Uterus (tissue), 4 donors: ENCODE results near the gene TRUB1. TPM values are rescaled to one million over a fixed set of nuclear protein-coding genes. Genes with fewer than 3 reads are reported as not detected.

Source experiments
- DNase-seq, 2 donors: peaks; one replicate each; pipeline ENCODE4 v3.0.0-alpha.2; 2019 to 2020
- H3K27ac ChIP-seq, 2 donors: fragments of 200-600 bp; sonication (generic); 1 replicate in 1 of 2; 2 replicates in 1 of 2; pipeline ENCODE4 v1.5.1; 2016 to 2018
- H3K27me3 ChIP-seq, 2 donors: fragments of 200-600 bp; sonication (generic); one replicate each; pipeline ENCODE4 v1.5.1; 2018 to 2019; ENCODE audit warnings: control low read depth in 1 of 2
- H3K36me3 ChIP-seq, 2 donors: fragments of 200-600 bp; sonication (generic); one replicate each; pipeline ENCODE4 v1.5.1; 2019; ENCODE audit warnings: control low read depth in 1 of 2
- H3K4me1 ChIP-seq, 2 donors: fragments of 200-600 bp; sonication (generic); one replicate each; pipeline ENCODE4 v1.5.1; 2018 to 2019; ENCODE audit warnings: control low read depth in 1 of 2
- H3K4me3 ChIP-seq, 2 donors: fragments of 200-600 bp; sonication (generic); 1 replicate in 1 of 2; 2 replicates in 1 of 2; pipeline ENCODE4 v1.5.1; 2018 to 2019; ENCODE audit warnings: mild to moderate bottlenecking in 1 of 2
- H3K9me3 ChIP-seq, 2 donors: fragments of 200-600 bp; sonication (generic); one replicate each; pipeline ENCODE4 v1.5.1; 2019; ENCODE audit warnings: control low read depth in 1 of 2
- CTCF ChIP-seq, 4 experiments: fragments of 200-600 bp in 2 of 4; fragments of 450-650 bp in 2 of 4; sonication (generic) in 2 of 4; IDR thresholded peaks; one replicate each; pipeline ENCODE4 v1.5.1; 2016 to 2019; ENCODE audit warnings: antibody characterized with exemption in 4 of 4, mild to moderate bottlenecking in 2 of 4, moderate library complexity in 1 of 4
- POLR2A ChIP-seq, 2 donors: fragments of 450-650 bp; IDR thresholded peaks; one replicate each; pipeline ENCODE4 v1.6.1; 2016; ENCODE audit warnings: antibody characterized with exemption in 2 of 2, mild to moderate bottlenecking in 1 of 2, moderate library complexity in 1 of 2
- intact Hi-C: fragments of 100-400 bp; cut with DNase I; formaldehyde crosslinking; loops from one replicate; pipeline ENCODE4 v1.15.1; 2023; ENCODE audit warnings: low total_unique reads
- total RNA-seq, 4 donors: library from RNA; depleted of rRNA in 3 of 4; stranded (reverse); fragments of >200 nt in 3 of 4; gene quantifications; one replicate each; pipeline versions ENCODE4 v1.1.0 to v1.2.4, GENCODE V29; 2014 to 2023
- donor health status: DM: yes; HTN: yes; CAD: no.

TRUB1 gene
- total RNA-seq, 4 donors from 2014 or later = 7.9 to 48.3 (median 14.7) TPM

GRCh38 chr10:114923551-114923950 is 14.4 kb upstream of the TRUB1 start:
- Histone ChIP-seq H3K4me3 (no peak overlapping the region), H3K9me3 (no peaks in the 10 kb centered on the region), H3K27ac (no peak overlapping the region), H3K36me3 (no peaks in the 10 kb centered on the region), H3K4me1 (peaks cover 2% of the 10 kb centered on the region in 2 donors), H3K27me3 (no peaks in the 10 kb centered on the region)
- no peak for DNase-seq
- intact Hi-C loops = no loop called here
- TF ChIP-seq POLR2A (IDR thresholded peaks at IDR 0.05) (no peak), CTCF (IDR thresholded peaks at IDR 0.05) (no peak)

- H3K36me3 ChIP-seq = no peaks in the 10 kb centered on the region
- no peaks in the 10 kb centered on the region for H3K9me3 ChIP-seq
- H3K27ac ChIP-seq = no peak overlapping the region
- H3K27me3 ChIP-seq = no peaks in the 10 kb centered on the region
- DNase-seq = no peak
- no peak overlapping the region for H3K4me3 ChIP-seq
- peaks cover 2 to 5% of the 10 kb centered on the region in 2 donors for H3K4me1 ChIP-seq
- intact Hi-C loops = no loop called here
- TF ChIP-seq POLR2A (IDR thresholded peaks at IDR 0.05) (no peak), CTCF (IDR thresholded peaks at IDR 0.05) (no peak)
These were observed 12.1 kb upstream of the TRUB1 start for GRCh38 chr10:114925587-114926586.

- Histone ChIP-seq H3K27ac (no peak overlapping the region), H3K4me1 (peaks cover 2 to 5% of the 10 kb centered on the region in 2 donors), H3K4me3 (no peak overlapping the region), H3K36me3 (no peaks in the 10 kb centered on the region), H3K9me3 (no peaks in the 10 kb centered on the region), H3K27me3 (no peaks in the 10 kb centered on the region)
- TF ChIP-seq POLR2A (IDR thresholded peaks at IDR 0.05) (no peak), CTCF (IDR thresholded peaks at IDR 0.05) (no peak)
- DNase-seq = peak; percentile 31
- intact Hi-C loops = no loop called here
These were observed 9.2 kb upstream of the TRUB1 start for GRCh38 chr10:114928818-114929217.

- H3K27me3 ChIP-seq = no peaks in the 10 kb centered on the region
- H3K9me3 ChIP-seq = no peaks in the 10 kb centered on the region
- H3K36me3 ChIP-seq = no peaks in the 10 kb centered on the region
- H3K4me1 ChIP-seq = peaks cover 2 to 5% of the 10 kb centered on the region in 2 donors
- no peak overlapping the region for H3K4me3 ChIP-seq
- no peak overlapping the region for H3K27ac ChIP-seq
- no peak for DNase-seq
- intact Hi-C loops = no loop called here
- TF ChIP-seq POLR2A (IDR thresholded peaks at IDR 0.05) (no peak), CTCF (IDR thresholded peaks at IDR 0.05) (no peak)
These were observed 7.7 kb upstream of the TRUB1 start for GRCh38 chr10:114930320-114930719.

- TF ChIP-seq POLR2A (IDR thresholded peaks at IDR 0.05) = no peak
- TF ChIP-seq CTCF (IDR thresholded peaks at IDR 0.05) = no peak
- Histone ChIP-seq H3K4me1 (peaks cover 0 to 5% of the 10 kb centered on the region in 2 donors), H3K9me3 (no peaks in the 10 kb centered on the region), H3K36me3 (no peaks in the 10 kb centered on the region), H3K4me3 (no peak overlapping the region), H3K27ac (no peak overlapping the region), H3K27me3 (no peaks in the 10 kb centered on the region)
- DNase-seq = no peak
- intact Hi-C loops = no loop called here
These were observed 6.8 kb upstream of the TRUB1 start for GRCh38 chr10:114931072-114931679.
